Measurements from ENCODE around the gene DLGAP1. TPM values are rescaled to one million over a fixed set of nuclear protein-coding genes. Genes with fewer than 3 reads are reported as not detected.

DLGAP1 gene
- total RNA-seq, 1 experiment from 2014 or later, result 0.39 TPM

- Histone ChIP-seq H2AFZ (ENCODE audit: low read depth, low read length, poor library complexity, severe bottlenecking) (no peak overlapping the region), H3K4me3 (replicated peaks in 1 of 2; ENCODE audit: low read depth in 1 of 2, low read length in 2 of 2) (peak overlapping the region; percentile 78 to 85), H3K79me2 (ENCODE audit: insufficient read depth, low read length) (peaks cover 84% of the 10 kb centered on the region), H4K20me1 (ENCODE audit: insufficient read depth) (peaks cover 17% of the 10 kb centered on the region; the same call in 1 of the 2 replicates), H3K36me3 (ENCODE audit: control insufficient read depth in 1 of 2, insufficient read depth in 2 of 2, low read length in 2 of 2) (peaks cover 8 to 38% of the 10 kb centered on the region in 2 experiments), H3K9ac (ENCODE audit: low read length) (peak overlapping the region; percentile 79), H3K27ac (ENCODE audit: low read depth, low read length) (peak overlapping the region; percentile 90), H3K9me2 (ENCODE audit: insufficient read depth) (no peaks in the 10 kb centered on the region), H3K27me3 (ENCODE audit: insufficient read depth, low read length) (no peaks in the 10 kb centered on the region), H3K4me2 (ENCODE audit: low read length) (peak overlapping the region; percentile 87), H3K4me1 (ENCODE audit: control insufficient read depth in 1 of 2, insufficient read depth in 2 of 2, low read length in 2 of 2) (peaks cover 40 to 62% of the 10 kb centered on the region in 2 experiments), H3K9me3 (ENCODE audit: control insufficient read depth in 1 of 2, insufficient read depth in 1 of 2, low read depth in 1 of 2, low read length in 2 of 2) (no peaks in the 10 kb centered on the region)
- DNase-seq (ENCODE audit: low read depth, low spot score), result no peak
- ChIA-PET RAD21 (ENCODE audit: low non-redundant PET in 1 of 2, low total read pairs in 2 of 2, uncharacterized antibody in 2 of 2, unreplicated experiment in 2 of 2) (no interaction called here), POLR2A (interaction anchor here (0.9 to 1.6 kb wide), 3 partner anchors 42 to 215 kb away, joined by 3 to 7 read pairs (median 3); no protein-coding TSS in a partner anchor), CTCF (interaction anchor here (0.6 kb wide), 1 partner anchor 7 kb away, joined by 6 read pairs; no protein-coding TSS in a partner anchor)
- ATAC-seq, result peak; percentile 4; the same call in 1 of the 2 replicates
- intact Hi-C loops (cut with micrococcal nuclease), result no loop called here
- BruUV-seq (replicated peaks), result TSS peak; percentile 62
- no peak for TF ChIP-seq JUND (IDR thresholded peaks at IDR 0.05)
- no peak for TF ChIP-seq ZFX (IDR thresholded peaks at IDR 0.05)
- TF ChIP-seq ZBTB33 (IDR thresholded peaks at IDR 0.05; ENCODE audit: extremely low read depth, insufficient replicate concordance, low read length), result no peak
- no peak for TF ChIP-seq SP1 (IDR thresholded peaks at IDR 0.05; ENCODE audit: low read depth)
- no peak for TF ChIP-seq CTCF (IDR thresholded peaks at IDR 0.05 in 2 of 3, conservative IDR thresholded peaks at IDR 0.05 in 1 of 3; ENCODE audit: borderline replicate concordance in 1 of 3, insufficient read depth in 1 of 3, low read depth in 2 of 3, low read length in 2 of 3)
- TF ChIP-seq, protein P1, sequence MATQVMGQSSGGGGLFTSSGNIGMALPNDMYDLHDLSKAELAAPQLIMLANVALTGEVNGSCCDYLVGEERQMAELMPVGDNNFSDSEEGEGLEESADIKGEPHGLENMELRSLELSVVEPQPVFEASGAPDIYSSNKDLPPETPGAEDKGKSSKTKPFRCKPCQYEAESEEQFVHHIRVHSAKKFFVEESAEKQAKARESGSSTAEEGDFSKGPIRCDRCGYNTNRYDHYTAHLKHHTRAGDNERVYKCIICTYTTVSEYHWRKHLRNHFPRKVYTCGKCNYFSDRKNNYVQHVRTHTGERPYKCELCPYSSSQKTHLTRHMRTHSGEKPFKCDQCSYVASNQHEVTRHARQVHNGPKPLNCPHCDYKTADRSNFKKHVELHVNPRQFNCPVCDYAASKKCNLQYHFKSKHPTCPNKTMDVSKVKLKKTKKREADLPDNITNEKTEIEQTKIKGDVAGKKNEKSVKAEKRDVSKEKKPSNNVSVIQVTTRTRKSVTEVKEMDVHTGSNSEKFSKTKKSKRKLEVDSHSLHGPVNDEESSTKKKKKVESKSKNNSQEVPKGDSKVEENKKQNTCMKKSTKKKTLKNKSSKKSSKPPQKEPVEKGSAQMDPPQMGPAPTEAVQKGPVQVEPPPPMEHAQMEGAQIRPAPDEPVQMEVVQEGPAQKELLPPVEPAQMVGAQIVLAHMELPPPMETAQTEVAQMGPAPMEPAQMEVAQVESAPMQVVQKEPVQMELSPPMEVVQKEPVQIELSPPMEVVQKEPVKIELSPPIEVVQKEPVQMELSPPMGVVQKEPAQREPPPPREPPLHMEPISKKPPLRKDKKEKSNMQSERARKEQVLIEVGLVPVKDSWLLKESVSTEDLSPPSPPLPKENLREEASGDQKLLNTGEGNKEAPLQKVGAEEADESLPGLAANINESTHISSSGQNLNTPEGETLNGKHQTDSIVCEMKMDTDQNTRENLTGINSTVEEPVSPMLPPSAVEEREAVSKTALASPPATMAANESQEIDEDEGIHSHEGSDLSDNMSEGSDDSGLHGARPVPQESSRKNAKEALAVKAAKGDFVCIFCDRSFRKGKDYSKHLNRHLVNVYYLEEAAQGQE (IDR thresholded peaks at IDR 0.05; ENCODE audit: low read depth), result no peak
- TF ChIP-seq EGR1 (IDR thresholded peaks at IDR 0.05; ENCODE audit: low read depth), result no peak
- no peak for TF ChIP-seq EZH2phosphoT487 (IDR thresholded peaks at IDR 0.05; ENCODE audit: borderline replicate concordance)
- TF ChIP-seq ZNF274 (IDR thresholded peaks at IDR 0.05; ENCODE audit: low read depth, low read length), result no peak
- TF ChIP-seq CEBPB (IDR thresholded peaks at IDR 0.05; ENCODE audit: low read depth), result no peak
- no peak for TF ChIP-seq CBX3 (IDR thresholded peaks at IDR 0.05; ENCODE audit: low read depth)
- TF ChIP-seq POLR2AphosphoS5 (IDR thresholded peaks at IDR 0.05; ENCODE audit: low read depth, low read length), result peak; percentile 44; the same call in 1 of the 2 replicates
- TF ChIP-seq EZH2 (IDR thresholded peaks at IDR 0.05), result no peak
- TF ChIP-seq SRF (IDR thresholded peaks at IDR 0.05; ENCODE audit: low read depth), result no peak
- TF ChIP-seq ATF3 (IDR thresholded peaks at IDR 0.05), result no peak
- no peak for TF ChIP-seq YY1 (IDR thresholded peaks at IDR 0.05; ENCODE audit: extremely low read depth, insufficient replicate concordance, low read depth, low read length)
- TF ChIP-seq SIN3A (IDR thresholded peaks at IDR 0.05; ENCODE audit: low read depth), result no peak
- TF ChIP-seq TCF7L2 (IDR thresholded peaks at IDR 0.05; ENCODE audit: borderline replicate concordance, extremely low read depth, insufficient read depth, insufficient read length), result peak; percentile 32
- peak; percentile 5 for TF ChIP-seq POLR2A (IDR thresholded peaks at IDR 0.05; ENCODE audit: borderline replicate concordance, extremely low read depth, insufficient read depth, insufficient read length)
Measured at GRCh38 chr18:3451183-3451988, 1003.7 kb downstream of the DLGAP1 start.

All from HCT116 (cell line).